MM.1S (cell line): ENCODE data around the gene KRTAP2-2.

ENCODE experiments used
- CTCF ChIP-seq: fragments of 300-600 bp; sonication (generic); IDR thresholded peaks from 2 replicates; pipeline ENCODE4 v1.5.1; 2016; ENCODE audit warnings: antibody characterized with exemption, low read length, mixed read lengths
- EZH2phosphoT487 ChIP-seq: fragments of 300-600 bp; sonication (generic); IDR thresholded peaks from 2 replicates; pipeline ENCODE4 v1.6.1; 2018; ENCODE audit warnings: antibody characterized with exemption, low read length

GRCh38 chr17:41069031-41069430 lies 14.0 kb upstream of the KRTAP2-2 start:
- no peak for TF ChIP-seq CTCF
- no peak for TF ChIP-seq EZH2phosphoT487
